Fibroblast of villous mesenchyme (primary cell): Measurements from ENCODE around the gene KANK2. TPM values are rescaled to one million over a fixed set of nuclear protein-coding genes. Genes with fewer than 3 reads are reported as not detected.

Experiments
- DNase-seq: peaks from one replicate; pipeline ENCODE4 v3.0.0-alpha.2; 2010; ENCODE audit warnings: low read depth
- H3K4me3 ChIP-seq: 2 replicates; pipeline ENCODE4 v1.5.1; 2011; ENCODE audit warnings: low read depth, mild to moderate bottlenecking, low read length
- total RNA-seq: library from RNA; depleted of rRNA; stranded (reverse); fragments of >200 nt; gene quantifications from 2 replicates; pipeline ENCODE4 v1.2.3, GENCODE V29; 2012
- TF ChIP-seq, protein P1 (sequence below): IDR thresholded peaks from 2 replicates; pipeline ENCODE4 v1.5.1; 2012; ENCODE audit warnings: low read depth, mild to moderate bottlenecking, low read length; ENCODE audit not compliant: insufficient read depth

The KANK2 gene
- total RNA-seq, 1 donor, result 253 TPM

DNA sequence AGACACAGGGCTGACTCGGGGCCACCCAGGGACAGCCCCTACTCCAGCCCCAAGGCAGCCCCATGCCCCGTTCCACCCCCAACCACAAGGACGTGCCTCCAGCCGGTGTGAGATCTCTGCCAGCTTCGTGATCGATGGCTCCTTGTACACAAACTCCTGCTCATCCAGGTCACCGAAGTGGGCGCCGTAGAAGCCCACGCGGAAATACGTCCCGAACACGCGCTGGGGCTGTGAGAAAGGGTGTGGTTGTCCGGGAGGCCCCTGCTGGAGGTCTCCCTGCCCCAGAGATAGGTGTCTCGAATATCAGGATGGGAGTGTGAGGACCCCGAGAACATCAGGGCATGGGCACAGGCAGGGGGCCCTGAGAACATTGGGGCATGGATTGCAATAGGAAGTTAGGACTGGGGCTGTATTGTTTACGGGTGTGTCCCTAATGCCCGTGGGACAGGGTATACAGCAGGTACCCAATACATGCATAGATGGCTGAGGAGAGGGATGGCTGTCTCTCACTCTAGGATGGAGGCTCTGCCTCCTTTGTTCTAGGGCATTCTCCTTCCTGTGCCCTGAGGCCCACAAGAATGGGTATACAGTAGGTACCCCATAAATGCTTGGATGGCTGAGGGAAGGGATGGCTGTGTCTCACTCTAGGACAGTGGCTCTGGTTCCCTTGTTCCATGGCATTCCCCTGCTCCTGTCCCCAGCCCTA, 5.3 kb upstream of the KANK2 start:
- H3K4me3 ChIP-seq, result no peak overlapping the region
- TF ChIP-seq, protein P1, sequence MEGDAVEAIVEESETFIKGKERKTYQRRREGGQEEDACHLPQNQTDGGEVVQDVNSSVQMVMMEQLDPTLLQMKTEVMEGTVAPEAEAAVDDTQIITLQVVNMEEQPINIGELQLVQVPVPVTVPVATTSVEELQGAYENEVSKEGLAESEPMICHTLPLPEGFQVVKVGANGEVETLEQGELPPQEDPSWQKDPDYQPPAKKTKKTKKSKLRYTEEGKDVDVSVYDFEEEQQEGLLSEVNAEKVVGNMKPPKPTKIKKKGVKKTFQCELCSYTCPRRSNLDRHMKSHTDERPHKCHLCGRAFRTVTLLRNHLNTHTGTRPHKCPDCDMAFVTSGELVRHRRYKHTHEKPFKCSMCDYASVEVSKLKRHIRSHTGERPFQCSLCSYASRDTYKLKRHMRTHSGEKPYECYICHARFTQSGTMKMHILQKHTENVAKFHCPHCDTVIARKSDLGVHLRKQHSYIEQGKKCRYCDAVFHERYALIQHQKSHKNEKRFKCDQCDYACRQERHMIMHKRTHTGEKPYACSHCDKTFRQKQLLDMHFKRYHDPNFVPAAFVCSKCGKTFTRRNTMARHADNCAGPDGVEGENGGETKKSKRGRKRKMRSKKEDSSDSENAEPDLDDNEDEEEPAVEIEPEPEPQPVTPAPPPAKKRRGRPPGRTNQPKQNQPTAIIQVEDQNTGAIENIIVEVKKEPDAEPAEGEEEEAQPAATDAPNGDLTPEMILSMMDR, result no peak
- no peak for DNase-seq

DNA sequence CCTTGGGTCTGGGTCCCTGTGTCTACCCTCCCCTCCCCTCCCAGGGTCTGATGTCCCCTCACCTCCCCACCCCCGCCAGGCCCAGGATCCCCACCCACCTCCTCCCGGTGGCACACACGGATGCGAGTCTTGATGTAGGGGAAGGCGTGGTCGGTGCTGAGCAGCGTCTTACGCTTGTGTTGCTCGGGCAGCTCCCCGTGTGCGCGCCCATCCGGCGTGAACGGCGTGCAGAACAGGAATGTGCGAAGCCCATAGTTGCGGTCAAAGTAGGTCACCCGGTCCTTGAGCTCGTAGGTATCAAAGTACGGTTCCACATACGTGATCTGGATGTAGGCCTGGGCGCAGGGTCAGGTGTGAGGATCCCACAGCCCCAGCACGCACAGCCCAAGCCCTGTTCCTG, 4.4 kb upstream of the KANK2 start:
- DNase-seq, result no peak
- no peak overlapping the region for H3K4me3 ChIP-seq
- TF ChIP-seq, protein P1, result no peak

DNA sequence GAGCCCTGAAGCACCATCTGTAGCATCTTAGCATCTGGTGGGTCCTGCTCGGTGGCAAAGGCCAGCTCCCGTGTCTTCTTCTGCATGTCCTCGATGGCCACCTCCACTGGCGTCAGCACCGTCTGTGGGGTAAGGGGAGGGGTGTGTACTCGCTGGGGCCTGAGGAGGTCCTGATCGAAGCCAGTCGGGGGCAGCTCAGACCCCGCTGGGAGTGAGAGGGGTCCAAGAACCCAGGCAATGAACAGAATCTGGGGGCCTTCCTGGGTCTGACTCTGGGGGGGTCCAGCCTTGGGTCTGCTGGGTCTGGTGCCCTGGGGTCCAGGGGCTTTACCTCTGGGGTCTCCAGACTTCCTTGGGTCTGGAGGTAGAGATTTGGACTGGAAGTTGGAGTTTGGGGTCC, 3.6 kb upstream of the KANK2 start:
- DNase-seq, result no peak
- TF ChIP-seq, protein P1, result no peak
- H3K4me3 ChIP-seq, result no peak overlapping the region

DNA sequence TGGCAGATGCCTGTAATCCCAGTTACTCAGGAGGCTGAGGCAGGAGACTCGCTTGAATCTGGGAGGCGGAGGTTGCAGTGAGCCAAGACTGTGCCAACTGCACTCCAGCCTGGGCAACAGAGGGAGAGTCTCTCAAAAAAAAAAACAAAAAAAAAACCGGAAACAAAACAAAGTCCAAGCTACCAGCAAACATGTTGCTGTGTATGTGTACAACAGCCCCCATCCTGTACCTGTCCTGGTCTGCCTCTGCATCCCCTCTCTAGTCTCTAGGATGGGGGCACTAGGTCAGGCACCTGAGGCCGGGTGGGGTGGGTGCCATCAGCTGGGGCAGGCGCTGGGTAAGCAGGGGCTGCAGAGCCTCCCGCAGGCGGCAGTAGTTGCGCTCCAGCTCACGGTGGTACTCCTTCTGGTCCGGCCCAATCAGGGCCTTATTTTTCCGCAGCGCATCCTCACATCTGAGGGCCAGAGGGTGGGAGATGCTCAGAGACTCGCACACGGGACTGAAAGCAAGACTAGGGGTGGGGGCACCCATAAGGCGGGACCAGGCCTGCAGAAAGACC, 2.8 kb upstream of the KANK2 start:
- DNase-seq, result no peak
- H3K4me3 ChIP-seq, result no peak overlapping the region

DNA sequence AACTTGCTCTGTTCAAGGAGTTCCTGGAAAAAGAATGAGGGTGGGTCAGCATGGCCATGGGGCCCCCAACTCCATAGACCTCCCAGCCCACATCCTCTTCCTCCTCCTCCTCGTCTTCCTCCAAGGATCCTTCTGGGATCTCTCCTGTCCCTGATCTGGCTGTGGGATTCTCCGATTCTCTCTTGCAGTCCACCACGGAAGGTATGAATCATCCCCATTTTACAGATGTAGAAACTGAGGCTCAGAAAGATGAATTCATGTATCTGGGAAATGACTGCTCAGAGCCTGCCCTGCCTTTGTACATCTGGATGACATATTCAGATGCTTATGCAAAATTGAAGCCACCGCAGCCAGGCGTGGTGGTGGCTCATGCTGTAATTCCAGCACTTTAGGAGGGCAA, 2.2 kb upstream of the KANK2 start:
- no peak overlapping the region for H3K4me3 ChIP-seq
- TF ChIP-seq, protein P1, result no peak
- no peak for DNase-seq

More for the DNA sequence above, 2.8 kb upstream of the KANK2 start:
- TF ChIP-seq, protein P1, result no peak

DNA sequence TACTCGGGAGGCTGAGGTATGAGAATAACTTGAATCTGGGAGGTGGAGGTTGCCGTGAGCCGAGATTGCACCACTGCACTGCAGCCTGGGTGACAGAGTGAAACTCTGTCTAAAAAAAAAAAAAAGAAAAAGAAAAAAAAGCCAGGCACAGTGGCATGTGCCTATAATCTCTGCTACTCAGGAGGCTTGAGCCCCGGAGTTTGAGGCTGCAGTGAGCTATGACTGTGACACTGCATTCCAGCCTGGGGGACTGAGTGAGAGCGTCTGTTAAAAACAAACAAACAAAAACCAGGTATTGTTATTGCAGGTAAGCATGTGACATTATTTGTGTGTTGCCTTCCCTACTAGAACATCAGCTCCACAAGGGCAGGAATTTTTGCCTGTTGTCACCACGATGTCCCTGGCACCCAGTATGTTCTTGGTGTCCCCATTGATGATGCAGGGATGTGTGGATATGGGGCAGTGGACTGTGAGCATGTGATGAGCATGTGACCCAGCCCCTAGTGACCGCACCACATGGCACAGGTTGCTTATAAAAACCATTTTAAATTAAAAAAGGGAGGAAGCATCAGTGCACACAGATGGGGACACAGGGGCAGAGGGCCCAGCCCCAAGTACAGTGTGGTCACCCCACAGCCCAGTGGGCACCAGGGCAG, 1.6 kb upstream of the KANK2 start:
- DNase-seq, result no peak
- TF ChIP-seq, protein P1, result no peak
- no peak overlapping the region for H3K4me3 ChIP-seq
